GM21528 (cell line): ENCODE measurements around the gene AKIRIN2.
A peak's percentile ranks its signal among the peaks of the same experiment; 100 is the strongest.

ENCODE experiments used
- ATAC-seq: cut with Tn5 transposase; IDR thresholded peaks from one replicate; pipeline ENCODE4 v1.9.1; 2021; ENCODE audit warnings: mild to moderate bottlenecking, moderate library complexity; ENCODE audit not compliant: unreplicated experiment, low FRiP score

Gene AKIRIN2

GRCh38 chr6:87701676-87702588, at the start of gene AKIRIN2:
Gene AKIRIN2 (minus strand): TSS chr6:87702233. CDS start chr6:87701684, 549 bp downstream.
- peak; percentile 74 for ATAC-seq

DNA sequence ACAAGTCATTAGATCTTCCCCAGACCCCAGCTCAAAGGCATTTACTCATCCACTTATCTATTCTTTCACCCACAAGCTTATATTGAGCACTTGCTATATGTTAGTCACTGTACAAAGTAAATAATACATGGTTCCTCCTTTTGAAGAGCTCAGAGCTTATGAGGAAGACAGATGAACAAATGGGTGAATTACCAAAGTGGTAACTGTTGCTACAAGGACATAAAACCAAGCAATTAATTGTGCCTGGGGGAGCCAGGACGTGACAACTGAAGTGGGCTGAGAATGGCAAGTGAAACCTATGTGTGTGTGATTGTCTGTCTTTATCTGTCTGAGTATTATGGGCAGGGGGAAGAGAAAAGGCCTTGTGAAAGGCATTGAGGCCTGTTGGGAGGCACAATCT, 45.6 kb upstream of the AKIRIN2 start:
- no peak for ATAC-seq

DNA sequence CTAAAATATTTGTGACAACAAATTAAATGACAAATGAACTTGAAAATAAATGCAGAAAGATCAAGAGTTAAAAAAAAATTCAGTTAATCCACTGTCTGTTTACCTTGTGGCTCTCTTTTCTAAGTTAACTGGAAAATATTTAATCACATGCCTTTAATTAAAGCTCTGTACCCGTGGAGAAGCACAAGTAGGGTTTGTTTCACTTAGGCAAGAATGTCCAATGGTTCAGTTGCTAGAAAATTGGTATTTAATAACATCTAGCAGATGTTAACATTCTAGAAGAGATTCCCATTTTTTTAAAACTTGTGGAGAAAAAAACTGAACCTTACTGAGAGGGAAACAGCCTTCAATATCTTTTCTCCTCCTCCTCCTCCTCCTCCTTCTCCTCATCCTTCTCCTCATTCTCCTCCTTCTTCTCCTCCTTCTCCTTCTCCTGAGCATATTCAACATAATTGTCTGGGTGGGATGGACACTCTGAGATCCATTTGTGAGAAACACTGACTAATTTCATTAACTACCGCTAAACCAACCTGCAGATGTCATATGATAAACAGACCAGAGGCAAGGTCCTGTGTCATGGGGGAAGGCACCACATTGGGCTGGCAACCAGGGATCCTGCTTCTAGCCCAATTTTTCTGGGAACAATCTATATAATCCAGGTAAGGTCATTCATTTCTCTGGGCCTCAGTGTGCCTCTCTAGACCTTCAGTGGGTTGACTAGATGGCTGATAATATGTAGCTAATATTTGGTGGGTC, 44.1 kb upstream of the AKIRIN2 start:
- no peak for ATAC-seq

DNA sequence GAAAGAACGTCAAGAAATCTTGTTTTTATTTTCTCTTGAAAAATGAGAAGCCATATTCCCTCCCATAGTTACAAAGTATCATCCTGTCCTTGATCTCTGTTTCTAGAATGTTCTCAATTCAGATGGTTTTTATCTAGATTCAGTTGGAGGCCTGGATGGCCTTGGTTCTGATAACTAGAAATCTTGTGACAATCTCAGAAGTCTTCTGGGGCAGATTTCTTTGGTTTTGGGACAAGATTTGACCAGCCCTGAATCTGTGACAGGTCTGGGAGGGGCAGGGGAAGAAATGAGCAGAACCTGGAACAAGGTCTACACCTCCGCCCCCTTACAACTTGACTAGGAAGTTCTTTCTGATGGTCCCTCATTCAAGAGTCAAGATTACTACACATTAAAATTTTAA, 41.4 kb upstream of the AKIRIN2 start:
- ATAC-seq: no peak

DNA sequence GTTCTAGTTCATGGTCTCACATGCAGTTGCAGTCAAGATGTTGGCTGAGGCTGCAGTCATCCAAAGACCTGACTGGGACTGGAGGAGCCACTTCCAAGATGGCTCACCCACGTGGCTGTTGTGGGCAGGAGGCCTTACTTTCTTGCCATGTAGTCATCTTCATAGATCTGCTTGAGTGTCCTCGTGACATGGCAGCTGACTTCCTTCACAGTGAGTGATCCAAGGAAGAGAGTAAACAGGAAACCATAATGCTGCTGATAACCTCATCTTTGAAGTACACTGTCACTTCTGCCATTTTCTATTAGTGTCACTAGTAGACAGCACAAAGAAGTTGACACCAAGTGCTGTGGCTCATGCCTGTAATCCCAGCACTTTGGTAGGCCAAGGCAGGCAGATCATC, 40.1 kb upstream of the AKIRIN2 start:
- no peak for ATAC-seq

DNA sequence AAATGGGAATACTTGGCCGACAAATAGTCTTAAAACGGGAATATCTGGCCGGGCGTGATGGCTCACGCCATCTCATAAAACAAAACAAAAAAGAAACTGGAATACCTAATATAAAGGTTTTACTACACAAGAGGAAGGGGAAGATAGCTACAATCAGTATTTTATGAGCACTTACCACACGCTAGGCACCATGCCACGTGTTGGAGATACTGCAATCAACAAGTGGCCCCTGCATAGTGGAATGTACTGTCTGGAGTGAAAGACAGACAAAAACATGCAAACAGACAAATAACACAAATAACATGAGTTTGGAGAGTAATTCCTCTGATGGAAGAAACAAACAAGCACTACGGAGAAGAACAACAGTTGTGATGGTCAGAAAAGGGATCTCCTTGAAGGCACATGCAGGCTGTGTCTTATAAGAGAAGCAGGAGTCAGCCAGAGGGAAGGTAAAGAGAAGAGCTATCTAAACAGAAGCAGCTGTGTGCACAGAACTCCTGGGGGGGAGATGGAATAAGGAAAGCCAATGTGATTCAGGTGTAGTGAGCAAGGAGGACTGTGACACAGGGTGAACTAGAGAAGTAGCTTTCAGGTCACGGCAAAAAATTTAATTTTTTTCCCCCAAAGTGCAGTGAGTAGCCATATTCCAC, 39.1 kb upstream of the AKIRIN2 start:
- no peak for ATAC-seq

DNA sequence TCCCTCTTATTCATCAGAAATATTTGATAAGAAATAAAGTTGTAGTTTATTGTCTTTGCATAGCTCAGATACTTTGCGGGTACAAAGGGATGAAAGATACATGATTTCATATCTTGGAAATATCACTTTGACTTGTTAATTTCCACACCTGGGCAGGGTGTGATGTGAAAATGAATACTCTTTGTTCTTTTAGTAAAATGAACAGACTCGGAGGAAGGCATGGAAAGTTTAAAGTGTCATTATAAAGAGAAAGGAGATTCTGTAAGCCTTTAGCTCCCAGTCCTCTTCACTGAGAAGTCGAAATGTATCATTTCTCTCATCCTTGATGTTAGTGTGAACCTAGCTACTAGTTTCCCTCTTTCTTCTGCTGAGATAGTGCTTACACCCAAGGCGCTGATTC, 36.7 kb upstream of the AKIRIN2 start:
- ATAC-seq: no peak

GRCh38 chr6:87738000-87738399, 36.0 kb upstream of the AKIRIN2 start:
- no peak for ATAC-seq

DNA sequence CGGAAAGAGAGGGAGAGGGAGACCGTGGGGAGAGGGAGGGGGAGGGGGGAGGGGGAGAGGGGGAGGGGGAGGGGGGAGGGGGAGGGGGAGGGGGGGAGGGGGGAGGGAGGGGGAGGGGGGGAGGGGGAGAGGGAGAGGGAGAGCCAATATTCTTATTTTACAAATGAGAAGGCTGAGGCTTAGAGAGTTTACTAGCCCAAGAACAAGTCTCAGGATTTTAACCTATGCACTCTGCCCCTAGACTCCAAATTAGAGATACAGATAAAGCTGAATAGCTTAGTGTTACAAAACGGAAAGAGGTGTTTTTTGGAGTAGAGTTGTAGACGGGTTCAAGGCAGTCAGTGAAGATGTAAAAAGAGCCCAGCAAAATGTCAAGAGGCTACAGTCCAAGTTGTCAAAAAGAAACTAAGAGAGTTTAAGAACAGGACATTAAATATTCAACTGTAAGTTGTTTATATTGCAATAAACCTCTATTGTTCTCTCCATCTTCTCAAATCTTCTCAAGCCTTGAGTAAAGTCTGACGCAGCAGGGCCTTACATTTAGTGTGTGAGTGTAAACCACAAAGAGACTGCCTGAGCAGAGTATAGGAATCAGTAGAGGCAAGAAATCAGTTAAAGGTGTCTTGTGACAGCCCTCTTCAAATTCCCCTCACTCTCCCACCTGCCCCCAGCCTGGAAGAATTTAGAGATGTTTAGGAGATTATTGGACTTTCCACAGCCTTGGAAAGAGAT, 34.9 kb upstream of the AKIRIN2 start:
- no peak for ATAC-seq

GRCh38 chr6:87731818-87732661, 30.0 kb upstream of the AKIRIN2 start:
- ATAC-seq: peak; percentile 81

- no peak for ATAC-seq
Measured at GRCh38 chr6:87731080-87731479, 29.0 kb upstream of the AKIRIN2 start.

GRCh38 chr6:87729965-87730719, 28.1 kb upstream of the AKIRIN2 start:
- no peak for ATAC-seq

DNA sequence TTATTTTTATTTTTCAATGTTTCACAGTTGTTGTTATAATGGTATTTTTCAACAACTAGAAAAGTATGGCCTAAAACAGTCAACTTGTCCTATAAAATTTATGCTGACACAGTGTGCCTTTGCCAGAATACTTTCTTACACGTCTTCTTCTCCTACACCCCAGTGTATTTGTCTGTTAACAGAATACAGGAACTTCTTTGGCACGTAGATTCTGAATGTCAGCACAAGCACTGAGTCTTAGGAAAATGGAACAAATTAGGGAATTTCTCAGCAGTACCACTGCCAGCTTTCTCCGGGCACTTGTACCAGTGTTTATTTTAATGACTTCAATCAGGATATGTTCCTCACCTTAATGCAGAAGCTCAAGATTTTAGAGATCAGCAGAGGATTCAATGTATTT, 26.7 kb upstream of the AKIRIN2 start:
- ATAC-seq: no peak

GRCh38 chr6:87724983-87725811, 23.2 kb upstream of the AKIRIN2 start:
- peak; percentile 80 for ATAC-seq

- ATAC-seq: no peak
Measured at GRCh38 chr6:87723170-87724078, 21.4 kb upstream of the AKIRIN2 start.

DNA sequence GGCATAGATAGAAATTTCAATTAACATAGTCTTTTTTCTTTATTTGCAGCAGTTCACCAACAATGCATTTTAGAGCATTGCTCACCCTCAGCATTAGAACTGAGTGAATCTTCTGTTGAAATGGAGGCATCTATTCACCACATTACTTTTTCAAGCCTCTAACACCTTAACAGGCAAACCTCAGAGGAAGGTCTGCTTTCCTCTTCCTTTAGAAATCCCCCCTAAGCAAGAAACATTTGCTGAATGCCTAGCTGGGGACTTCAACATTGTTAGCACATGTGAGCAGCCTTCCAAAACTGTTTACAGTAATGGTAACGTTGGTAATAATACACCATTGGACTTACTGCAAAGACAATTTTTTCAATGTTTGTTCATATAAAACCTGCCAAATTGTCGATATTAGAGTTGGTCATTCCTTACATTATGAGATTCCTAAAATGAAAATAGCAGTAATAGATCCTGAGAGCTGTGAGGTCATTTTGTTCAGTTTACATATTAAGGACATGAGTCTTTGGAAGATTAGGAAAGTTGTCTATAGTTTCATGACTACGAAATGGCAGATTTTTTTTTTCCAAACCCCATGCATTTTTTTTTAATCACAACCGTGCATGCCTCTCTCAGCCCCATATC, 20.6 kb upstream of the AKIRIN2 start:
- no peak for ATAC-seq

GRCh38 chr6:87721311-87721710, 19.3 kb upstream of the AKIRIN2 start:
- ATAC-seq: no peak
